Stimulated activated CD8-positive, alpha-beta memory T cell treated with anti-CD3 and anti-CD28 coated beads, Interleukin-4, amount 100 ng/mL, for 4 hours (primary cell): ENCODE results near the gene ZNF428.
"Not testable (repeated sequence)": the region's sequence is repeated elsewhere in the genome, so short reads cannot be mapped to it uniquely, and the experiment has no call there.

ENCODE experiments used
- DNase-seq, 2 donors: peaks; one replicate each; pipeline ENCODE4 v3.0.0-alpha.2; 2020; ENCODE audit warnings: low read depth in 2 of 2, low spot score in 1 of 2

Gene ZNF428

DNA sequence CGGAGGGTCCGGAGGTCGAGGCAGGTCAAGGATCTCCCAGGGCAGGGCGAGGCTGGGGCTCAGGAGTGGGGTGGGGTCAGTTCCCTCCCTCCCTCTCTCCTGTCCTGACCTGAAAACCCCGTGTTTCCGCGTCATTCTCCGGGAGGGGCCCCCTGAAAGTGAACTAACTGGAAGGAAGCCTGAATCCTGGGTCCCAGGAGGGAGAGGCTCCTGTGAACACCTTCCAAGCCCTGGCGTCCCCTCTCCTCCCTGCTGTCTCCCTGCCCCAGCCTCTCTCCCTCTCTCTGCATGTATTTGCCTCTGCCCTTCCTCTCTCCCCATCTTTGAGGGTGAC, 21.0 kb upstream of the ZNF428 start:
- DNase-seq = no peak

DNA sequence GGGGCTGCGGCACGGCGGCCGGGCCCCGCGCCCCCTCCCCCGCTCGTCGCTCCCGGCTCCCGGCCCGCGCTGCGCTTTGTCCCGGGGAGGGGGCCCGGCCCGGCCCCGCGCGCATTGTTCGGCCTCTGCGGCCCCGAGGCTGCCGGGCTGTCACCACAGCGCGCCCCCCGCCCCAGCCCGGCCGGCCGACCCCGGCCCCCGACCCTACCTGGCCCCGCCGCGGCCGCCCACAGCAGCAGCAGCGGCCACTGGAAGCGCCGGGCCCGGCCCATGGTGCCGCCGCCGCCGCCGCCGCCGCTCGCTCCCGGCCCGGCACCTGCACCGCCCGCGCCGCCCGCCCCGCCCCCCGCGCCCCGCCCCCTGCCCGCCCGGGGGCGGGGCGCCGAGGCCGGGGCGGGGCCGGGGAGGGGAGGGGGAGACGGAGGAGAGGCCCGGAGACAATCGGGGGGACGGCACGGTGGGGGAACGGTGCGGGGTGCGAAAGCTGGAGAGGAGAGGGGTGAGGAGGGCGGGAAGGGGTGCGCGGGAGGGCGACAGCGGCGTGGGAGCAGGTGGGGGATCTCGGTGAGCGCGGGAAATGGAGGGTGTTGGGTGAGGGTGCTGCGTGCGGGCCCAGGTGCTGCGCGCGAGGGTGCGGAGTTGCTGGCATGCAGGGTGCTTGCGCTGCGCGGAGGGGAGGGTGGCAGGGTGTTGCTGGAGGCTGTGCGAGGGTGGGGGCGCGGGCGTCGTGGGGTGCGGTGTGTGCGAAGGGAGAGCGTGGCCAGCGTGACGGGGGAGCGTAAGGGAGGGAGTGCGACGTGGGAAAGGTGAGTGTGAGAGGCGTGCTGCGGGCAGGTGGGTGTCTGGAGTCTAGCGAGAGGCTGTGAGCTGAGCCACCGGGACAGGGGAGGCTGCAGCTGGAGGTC, 20.3 kb upstream of the ZNF428 start, which contains the start of gene CADM4:
TSS of gene CADM4 (minus strand) at position 332 of the 905 bp plus-strand sequence. CDS start at position 272, 60 bp downstream.
- peak in 1 of 2 donors; percentile 34 for DNase-seq

DNA sequence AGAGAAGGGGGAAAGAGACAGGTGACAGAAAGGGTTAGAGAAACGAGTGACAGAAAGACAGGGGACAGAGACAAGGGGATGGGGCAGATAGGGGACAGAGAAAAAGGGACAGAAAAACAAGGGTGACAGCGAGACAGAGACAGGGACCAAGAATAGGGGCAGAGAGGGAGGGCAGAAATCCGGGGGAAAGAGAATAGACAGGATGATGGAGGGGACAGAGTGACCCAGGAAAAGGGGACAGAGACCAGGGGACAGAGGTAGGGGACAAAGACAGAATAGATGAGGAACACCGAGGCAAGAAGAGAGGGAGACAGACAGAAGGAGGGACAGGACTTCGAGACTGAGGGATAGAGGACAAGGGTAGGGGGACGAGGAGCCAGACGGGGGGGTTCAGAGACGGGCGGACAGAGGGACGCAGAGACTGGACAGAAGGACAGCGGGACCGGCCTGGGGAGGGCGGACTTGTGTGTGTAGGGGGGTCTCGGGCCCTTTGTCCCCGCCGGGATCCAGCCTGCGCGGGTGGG, 19.6 kb upstream of the ZNF428 start:
- DNase-seq = no peak

DNA sequence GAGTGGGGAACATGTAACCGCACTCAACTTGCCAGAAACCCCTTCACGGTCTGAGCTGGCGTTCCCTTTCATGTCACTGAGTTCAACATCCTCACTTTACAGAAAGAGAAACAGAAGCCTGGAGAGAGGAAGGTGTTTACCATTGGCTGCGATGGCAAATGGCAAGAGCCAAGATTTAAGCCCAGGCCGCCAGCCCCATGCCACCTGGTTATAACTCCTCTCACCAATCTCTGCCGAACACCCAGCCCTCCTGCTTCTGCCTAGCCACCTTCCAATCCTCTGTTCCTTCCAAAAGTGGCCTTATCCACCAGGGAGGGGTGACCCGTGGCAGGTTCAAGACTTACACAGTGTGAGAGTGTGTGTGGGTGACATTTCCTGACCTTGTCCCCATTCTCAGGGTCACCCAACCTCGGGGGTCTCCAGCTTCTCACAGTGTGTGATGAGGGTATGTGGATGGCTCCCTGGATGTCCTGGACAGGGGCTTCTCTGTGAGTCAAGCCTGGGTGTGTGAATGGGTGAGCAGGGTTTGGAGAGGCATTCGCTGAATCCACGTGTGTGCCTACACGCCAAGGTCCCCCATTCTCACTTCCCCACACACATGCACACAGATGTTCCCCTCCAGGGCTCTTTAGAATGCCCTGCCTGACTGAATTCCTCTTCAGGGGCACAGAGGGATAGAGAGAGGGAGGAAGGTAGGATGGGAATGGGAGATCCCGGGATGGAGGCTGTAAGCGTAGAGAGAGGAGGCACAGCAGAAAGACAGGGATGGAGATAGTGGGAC, 19.0 kb upstream of the ZNF428 start:
- no peak for DNase-seq

DNA sequence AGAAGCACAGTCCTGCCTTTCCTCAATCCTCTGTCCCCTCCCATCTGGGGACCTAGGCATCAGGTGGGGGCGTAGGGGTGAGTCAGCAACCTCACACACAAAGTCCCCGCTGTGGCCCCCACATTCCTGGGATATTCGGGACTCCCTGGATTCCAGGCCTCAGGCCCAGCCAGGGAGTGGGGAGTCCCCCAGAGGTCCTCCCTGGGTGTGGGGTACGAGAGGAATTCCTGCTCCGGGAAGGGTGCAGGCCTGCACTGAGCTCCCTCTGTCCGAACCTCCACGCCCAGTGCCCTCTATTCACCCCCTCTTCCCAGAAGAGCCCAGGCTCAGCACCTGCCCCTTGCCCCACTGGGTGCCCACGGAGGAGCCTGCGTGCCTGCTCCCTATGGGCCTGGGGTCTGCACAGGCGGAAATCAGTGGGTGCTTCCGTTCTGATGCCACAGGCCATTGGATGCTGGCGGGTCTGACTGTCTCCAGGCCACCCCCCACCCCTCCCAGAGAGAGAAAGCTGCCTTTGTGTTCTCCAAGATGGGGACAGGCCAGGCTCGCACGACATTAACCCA, 16.8 kb upstream of the ZNF428 start:
- DNase-seq = no peak

DNA sequence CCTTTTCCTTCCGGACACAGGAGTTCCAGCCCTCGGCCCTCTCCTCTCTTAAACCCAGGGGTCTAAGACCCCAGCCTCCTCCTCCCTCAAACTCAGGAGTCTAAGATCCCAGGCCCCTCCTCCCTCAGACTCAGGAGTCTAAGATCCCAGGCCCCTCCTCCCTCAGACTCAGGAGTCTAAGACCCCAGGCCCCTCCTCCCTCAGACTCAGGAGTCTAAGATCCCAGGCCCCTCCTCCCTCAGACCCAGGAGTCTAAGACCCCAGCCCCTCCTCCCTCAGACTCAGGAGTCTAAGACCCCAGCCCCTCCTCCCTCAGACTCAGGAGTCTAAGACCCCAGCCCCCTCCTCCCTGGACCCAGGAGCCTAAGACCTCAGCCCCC, 16.1 kb upstream of the ZNF428 start:
- DNase-seq = not testable (repeated sequence)

DNA sequence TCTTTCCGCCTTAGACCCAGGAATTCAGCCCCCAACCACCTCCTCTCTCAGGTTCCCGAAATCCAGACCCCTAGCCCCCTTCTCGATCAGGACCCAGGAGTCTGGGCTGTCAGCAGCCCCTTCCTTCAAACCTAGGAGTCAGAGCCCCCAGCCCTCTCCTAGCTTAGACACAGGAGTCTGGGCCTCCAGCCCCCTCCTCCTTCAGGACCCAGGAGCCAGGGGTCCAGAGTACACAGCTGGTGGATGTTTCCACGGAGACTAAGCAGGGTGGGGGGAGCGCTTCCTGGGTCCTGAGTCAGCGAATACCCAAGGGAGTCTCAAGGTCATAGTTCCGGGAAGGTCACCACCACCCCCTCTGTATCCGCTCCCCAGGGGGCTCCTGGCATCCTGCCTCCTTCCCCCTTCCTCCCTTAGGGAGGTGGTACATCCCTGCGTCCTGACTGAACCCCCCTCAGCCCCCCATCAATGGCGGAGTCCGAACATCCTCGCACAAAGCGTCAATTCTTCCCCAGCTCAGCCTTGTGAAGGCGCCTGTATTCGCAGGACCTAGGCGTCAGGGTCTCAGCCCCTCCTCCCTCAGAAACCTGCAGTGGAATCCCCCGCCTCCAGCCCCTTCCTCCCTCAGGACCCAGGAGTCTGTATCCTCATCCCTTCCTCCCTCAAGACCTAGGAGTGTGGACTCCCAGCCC, 15.6 kb upstream of the ZNF428 start:
- no peak for DNase-seq

DNA sequence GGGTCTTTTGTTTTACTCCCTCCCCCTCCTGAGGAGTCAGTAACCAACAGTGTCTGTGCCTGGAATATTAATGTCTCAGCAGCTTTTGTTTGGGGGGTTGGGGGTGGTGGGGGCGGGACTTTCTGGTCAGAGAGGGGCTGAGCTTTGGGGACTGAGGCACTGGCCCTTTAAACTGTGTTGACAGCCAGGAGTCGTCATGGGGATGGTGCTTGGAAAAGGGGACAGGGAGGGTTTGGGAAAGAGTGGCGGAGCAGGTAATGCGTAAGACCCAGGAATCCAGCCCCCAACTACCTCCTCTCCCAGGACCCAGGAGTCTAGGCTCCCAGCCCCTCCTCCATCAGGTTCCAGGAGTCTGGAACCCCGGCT, 15.1 kb upstream of the ZNF428 start:
- DNase-seq = no peak

DNA sequence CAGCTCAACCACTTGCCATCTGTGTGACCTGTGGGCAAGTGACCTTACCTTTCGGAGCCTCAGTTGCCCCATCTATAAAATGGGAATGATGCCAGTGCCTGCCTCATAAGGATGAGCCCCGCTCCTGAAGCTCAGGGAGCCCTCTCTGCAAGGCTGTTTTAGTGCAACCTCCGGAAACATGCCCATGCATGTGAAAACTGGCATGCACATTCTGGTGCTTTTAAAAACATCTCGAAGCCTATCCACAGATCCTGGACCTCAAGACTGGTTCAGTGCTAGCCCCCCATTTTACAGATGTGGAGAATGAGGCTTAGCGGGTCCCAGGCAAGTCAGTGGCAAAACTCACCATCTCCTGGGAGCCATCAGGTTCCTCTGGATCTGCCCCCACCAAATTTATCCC, 14.6 kb upstream of the ZNF428 start:
- DNase-seq = no peak

DNA sequence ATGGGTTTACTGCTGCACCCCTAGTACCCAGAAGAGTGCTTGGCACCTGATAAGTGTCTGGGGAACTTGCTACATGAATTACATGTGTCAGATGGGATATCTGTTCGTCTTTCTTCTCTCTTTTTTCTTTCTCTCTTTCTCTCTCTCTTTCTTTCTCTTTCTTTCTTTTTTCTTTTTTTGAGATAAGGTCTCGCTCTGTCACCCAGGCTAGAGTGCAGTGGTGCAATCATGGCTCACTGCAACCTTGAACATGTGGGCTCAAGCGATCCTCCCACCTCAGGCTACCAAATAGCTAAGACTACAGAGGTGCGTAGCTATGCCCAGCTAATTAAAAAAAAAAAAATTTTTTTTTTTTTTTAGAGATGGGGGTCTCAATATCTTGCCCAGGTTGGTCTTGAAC, 14.1 kb upstream of the ZNF428 start:
- no peak for DNase-seq

DNA sequence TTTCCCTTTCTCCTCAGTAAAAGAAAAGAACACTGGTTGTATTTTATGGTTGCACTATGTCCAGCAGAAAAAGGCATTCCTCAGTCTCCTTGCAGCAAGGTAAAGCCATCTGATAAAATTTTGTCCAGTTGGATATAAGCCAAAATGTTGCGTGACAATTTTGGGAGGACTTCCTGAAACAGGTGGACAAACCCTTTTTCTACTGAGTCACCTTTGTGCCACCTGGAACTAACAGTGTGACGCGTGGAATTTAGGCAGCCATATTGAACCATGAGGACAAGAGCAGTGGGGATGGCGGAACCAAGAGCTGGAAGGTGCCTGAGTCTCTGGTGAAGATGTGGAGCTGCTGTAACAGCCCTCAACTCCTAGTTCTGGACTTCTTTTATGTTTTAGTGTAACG, 12.1 kb upstream of the ZNF428 start:
- no peak for DNase-seq

DNA sequence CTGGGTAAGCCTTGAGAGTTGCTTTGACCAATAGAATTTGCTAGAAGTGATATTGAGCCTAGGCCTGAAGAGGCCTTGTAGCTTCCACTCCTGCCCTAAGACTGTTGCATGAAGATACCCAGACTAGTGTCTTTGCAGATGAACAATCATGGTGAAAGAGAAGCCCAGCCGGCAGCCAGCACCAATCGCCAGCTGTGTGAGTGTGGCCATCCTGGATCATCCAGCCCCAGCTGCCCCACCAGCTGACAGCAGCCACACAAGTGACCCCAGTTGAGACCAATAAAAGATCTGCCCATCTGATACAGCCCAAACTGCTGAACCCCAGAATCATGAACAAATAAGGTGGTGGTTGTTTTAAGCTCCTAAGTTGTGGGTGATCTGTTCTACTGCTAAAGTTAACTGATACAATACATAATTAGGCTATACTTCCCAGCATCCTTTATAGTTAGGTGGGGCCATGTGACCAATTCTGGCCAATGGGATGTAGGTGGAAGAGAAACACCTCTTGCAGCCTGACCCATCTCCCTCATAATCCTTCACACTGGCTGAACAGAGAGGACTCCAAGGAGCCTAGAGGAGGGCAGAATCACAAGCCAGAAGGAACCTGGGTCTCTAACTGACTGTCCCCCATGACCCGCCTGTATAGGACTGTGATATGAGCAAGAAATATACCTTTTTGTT, 9.4 kb upstream of the ZNF428 start:
- DNase-seq = no peak

DNA sequence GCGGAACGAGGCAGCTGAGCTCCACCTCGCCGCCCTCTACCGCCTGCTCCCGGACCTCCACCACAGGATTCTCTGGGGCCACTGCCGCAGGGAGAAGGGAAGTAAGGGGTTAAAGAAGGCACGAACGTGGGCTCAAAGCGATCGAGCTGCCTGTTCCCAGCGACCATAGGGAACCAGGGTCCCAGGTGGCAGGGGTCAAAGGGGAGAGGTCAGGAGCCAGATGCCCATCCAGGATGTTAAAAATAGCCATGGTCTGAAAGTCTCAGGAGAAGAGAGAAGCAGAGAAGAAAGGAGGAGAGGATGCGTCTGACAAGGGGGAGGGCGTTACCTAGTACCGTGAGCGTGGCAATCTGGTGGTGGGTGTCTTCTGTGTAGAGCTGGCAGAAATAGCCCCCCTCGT, 7.4 kb upstream of the ZNF428 start:
- DNase-seq = no peak

DNA sequence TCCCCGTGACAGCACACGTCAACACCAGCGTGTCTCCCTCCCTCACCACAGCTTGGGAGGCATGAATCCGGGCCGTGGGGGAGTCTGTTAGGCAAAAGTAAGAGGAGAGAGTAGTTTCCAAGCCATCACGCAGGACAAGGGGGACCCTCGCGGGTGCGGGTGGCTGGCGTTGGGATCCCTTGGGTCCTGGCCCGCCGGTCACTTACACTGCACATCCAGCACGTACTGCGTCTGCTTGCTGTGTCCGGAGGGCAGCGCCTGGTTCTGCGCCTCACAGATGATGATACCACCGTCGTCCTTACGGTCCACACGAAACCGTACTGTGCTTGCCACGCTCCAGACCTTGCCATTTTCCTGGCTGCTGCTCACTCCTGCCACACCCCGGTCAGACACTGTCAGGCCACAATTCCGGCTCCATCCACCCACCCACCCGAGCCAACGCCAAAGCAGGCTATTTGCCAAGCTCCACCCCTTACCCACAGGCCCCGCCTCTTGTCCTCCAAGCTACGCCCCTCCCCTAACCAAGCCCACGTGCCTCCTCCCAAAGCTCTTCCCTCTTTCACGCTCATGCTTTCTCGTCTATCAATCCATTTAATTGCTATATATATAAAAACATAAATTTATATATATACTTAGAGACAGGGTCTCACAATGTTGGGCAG, 6.6 kb upstream of the ZNF428 start:
- DNase-seq = no peak

DNA sequence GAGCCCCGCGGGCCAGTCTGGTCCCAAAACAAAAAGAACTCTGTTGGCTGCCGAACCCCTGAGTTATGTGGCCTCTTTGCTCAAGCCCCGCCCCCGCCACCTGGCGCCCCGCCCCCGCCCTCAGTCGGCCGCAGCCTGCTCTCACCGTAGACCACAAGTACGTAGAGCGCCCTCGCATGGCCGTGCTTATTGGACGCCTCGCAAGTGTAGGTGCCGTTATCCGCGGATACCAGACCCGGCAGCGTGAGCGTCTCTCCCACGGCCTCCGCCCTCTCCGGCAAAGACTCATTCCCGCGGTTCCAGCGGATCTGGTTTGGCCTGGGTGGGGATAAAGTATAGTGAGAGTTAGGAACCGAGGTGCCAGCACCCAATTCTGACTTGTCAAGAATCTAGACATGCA, 5.5 kb upstream of the ZNF428 start:
- DNase-seq = peak; percentile 64 to 67

DNA sequence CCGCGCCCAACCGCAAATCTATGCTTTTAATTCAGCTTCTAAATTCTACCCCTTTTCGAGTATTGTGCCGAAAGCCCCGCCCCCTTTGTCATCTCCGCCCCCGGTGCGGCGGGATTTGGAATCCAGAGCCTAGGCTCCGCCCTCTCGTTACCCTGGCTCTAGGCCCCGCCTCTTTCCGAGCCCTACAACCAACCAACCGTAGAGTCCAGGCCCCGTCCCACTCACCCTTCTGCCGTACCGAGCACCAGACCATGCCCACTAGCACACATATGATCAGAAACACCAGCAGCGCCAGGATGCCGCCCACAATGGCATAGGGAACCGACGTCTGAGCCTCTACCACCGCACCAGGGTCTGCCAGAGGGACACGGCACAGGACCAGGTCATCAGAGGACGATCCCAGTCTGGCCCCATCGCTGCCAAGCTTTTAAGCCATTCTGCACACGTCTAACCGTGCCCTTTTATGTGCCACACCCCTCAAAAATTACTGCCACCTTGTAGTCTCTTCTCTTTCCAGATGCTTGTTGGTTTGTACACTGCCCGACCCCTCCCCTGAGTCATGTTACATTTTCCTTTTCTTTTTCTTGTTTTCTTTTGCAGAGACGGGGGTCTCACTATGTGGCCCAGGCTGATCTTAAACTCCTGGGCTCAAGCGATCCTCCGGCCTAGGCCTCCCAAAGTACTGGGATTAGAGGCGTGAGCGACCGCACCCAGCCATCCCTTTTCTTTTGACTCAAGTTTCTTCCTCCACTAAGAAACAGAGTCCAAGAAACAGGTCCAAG, 4.7 kb upstream of the ZNF428 start:
- no peak for DNase-seq

DNA sequence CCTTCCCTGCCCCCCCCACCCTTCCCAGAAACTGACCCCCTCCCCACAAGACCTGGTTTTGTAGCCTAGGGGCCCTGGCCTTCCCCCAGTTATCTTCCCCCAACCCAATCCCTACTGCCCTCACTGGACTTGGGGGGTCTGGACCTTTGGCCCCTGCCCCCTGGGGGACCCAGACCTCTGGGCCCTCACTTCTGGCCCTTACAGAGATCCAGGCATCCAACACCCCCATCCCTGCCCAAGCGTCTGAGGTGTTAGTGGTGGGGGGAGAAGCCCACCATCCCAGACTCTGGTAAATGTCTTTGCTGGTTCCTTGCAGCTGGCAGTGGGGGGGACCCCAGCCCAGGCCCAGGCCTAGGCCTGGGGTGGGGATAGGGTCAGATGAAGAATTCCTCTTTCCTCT, 3.5 kb upstream of the ZNF428 start:
- no peak for DNase-seq

DNA sequence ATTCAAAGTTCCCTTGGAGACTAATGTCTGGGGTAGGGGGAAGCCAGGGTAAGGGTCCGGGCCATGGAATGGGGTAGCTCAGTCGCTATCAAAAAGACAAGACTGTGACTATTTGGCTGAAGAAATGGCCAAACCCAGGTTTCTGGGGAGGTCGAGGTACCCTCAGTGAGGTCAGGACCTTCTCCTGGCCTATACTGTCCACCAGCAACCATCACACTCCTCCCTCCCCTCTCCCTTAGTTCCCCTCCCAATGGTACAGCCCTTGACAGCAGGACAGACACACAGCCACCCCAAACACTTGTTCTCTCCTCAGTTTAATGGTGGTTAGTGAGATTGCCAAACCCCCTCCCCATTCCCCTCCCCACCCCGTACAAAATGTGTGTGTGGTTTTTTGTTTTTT, 2.6 kb upstream of the ZNF428 start:
- no peak for DNase-seq
